ENCODE measurements around the gene GARNL3.

GARNL3 gene

GRCh38 chr9:127316586-127317323 lies 52.2 kb downstream of the GARNL3 start:
- no peak for DNase-seq

DNA sequence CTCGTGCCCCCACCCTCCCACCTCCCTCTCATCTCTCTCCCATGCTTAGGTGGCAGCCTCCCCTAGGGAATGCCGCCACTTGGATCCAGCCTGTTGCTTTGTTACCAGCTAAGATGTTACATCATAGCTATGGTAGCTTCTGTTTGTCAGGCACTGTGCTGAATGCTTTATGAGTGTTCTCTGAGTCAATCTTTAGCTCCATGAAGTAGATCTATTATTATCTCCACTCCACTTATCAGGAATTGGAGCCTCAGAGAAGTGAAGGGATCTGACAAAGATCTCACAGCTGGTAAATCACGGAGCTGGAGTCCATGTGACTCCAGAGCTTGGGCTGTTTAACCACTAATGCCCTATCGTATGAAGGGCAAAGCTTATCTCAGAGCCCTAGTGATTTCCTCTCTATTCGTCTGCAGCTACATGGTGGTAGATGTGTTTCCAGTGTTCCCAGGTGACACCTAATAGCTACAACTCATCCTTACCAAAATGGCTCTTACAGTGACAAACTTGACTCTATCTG lies 54.1 kb downstream of the GARNL3 start:
- no peak for DNase-seq

GRCh38 chr9:127319366-127320114 lies 55.0 kb downstream of the GARNL3 start:
- no peak for DNase-seq

- DNase-seq, result no peak
Measured at GRCh38 chr9:127320115-127320378, 55.5 kb downstream of the GARNL3 start.

DNA sequence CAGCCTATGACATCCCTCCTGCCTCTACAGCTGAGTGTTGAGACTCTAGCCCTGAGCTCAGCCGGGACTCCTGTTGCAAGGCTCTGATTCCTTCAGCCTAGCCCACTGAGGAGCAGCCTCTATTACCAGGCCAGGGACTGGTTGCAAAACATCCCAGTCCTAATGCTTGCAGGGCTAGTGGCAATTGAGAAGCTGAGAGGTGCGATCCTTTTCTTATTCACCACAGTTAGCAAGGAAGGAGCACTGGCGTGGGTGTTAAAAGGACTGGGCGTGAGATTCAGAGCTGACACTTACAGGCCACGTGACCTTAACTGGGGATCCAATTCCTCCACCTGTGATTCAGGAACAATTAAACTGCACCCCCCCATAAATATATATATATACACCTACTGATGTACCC lies 58.8 kb downstream of the GARNL3 start:
- DNase-seq, result no peak

GRCh38 chr9:127330501-127330900 lies 65.9 kb downstream of the GARNL3 start:
- no peak for DNase-seq

DNA sequence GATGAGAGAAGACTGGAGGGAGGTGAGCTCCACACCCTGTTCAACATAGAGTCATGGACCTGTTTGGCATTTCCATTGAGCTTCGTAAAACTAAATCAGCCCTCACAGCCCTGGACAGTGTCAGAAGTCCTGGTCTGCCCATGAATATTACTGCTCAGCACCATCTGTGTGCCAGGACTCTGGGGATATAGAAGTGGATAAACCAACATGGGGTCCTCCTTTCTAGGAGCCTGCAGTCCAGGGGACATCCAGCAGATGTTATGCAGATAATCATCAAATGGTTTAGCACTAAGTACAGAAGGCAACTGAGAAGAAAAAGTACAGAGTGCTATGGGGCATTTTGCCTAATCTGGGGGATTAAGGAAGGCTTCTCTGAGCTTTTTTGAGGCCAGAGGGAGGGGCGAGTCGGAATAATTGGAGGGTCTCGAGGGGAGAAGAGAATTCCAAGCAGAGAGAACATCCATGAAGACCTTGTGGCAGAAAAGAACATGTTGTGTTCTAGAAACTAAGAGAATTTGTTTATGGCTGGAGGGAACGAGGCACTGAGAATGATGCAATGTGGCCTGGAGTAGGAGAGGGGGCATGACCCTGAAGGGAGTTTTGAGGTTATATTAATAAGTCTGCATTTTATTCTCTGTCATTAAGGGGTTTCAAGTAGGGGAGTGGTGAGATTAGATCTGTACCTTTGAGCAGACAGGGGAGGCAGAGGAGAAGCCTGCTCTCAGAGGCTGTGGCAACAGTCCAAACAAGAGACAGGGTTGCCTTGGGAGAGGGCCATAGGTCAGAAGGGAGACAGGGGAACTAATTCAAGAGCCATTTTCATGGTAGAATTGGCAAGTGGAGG lies 68.9 kb downstream of the GARNL3 start:
- no peak for DNase-seq

DNA sequence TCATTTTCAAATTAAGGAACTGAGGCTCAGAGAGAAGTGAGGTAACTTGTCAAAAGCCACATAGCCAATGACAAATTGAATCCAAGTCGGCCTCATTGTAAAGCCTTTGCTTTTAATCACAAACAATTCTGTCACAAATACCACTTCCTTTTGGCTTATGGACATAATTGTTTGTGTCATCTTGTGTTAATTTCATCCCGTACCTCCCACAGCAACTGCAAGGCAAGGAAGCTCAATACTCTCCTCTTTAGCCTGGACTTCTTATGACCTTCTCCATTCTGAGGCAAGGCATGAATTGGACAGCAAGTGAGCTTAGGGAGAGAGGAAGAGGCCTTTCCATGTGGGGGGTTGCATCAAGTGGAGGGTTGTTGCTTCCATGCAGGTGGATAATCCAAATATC lies 70.2 kb downstream of the GARNL3 start:
- no peak for DNase-seq

GRCh38 chr9:127336086-127336485 lies 71.5 kb downstream of the GARNL3 start:
- no peak for DNase-seq

DNA sequence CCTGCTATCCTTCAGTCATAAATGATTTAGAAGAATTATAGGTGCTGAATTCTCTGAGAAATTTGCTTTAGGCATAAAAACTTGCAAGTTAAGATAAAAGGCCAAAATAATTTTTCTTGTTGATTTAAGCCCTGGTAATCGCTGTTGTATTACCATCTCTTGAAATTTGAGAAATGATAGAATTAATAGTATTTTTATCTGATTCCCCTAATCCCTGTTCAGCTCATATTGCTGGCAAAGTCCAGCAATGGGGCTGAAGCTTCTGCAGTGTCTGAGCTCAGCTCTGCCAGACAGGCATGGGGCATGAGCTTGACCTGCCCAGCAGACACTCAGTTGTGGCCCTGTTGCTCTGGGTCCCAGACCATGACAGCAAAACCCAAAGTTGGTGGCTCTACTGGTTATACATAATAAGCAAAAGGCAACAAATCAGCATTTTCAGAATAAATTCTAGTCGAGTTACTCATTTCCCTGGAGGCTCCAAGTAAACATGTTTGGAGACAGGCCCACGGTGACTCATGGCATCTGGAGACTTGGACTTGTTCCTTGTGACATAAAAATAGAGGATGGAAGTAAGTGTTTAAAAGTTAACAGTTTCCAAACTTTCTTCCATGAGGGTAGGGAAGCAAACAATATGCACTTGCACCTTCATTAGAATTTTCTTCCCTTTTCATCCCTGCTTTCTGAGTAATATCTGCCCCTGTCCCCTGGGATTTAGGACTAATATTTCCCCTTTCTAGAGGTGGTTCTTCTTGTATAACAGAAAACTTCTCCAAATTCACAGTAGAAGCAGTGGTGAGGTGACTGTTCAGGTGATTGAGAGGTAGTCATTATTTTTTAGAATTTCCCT lies 72.2 kb downstream of the GARNL3 start:
- DNase-seq, result peak; percentile 81

DNA sequence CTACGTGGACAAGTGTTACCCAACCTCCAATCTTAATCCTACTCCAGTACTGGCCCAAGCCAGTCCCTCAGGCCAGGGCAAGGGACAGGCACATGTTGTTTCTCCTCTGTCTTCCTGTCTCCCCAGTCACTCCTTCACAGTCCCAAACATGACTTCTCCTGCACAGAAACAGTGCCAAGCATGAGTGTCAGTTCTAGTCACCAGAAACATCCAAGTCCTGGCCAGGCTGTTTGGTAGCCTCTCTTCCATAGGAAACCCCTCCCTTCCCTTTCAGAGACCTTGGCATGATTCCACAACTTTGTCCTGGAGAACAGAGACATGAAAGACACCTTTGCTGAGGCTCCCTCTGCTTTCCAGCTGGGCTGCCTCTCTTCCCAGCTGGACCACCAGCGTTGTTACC lies 76.1 kb downstream of the GARNL3 start:
- no peak for DNase-seq

DNA sequence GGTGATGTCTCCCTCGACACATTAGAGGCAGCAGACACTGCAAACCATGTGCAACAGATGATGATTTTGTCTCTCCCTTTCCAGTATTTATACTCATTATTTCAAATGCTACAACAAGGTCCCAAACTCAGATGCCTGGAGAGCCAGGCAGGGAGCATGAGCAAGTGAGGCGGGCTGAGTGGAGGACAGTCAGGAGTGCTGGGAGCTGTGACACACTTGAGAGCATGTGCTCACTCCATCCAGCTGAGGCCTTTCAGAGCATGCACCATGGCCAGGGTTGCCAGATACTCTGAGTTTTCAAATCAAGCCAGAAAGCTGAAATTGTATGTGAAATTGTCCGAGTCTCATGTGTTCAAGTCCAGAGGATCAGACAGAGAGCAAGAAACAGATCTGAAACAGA lies 76.6 kb downstream of the GARNL3 start:
- no peak for DNase-seq

DNA sequence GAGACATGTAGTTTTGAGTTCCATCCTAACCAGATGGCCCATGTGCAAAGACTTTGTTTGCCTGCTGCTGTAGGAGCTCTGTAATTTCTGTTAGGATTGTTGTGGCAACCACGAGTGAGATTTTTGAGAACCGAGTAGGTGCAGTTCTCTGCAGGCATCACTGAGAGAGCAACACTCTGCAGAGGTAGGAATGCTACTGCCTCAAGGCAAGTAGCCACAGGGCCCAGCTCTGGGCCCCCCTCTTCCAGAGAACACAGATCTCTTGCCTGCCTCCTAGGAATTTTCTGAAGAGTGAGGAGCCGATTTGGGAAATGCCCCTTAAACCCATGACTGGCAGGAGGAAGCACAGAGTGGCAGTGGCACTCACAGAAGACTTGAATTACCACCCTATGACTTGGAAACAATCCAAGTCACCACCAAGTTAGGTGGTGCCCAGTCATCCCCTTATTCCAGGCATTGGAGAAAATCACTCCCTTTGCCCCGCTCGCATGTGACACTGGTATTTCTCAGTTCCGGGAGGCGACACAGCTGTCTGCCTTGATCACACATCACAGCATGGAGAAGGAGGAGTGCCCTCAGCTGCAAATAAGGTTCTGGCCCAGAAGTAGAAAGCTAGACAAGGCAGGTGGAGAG lies 79.9 kb downstream of the GARNL3 start:
- no peak for DNase-seq

GRCh38 chr9:127345566-127345965 lies 81.0 kb downstream of the GARNL3 start:
- no peak for DNase-seq

DNA sequence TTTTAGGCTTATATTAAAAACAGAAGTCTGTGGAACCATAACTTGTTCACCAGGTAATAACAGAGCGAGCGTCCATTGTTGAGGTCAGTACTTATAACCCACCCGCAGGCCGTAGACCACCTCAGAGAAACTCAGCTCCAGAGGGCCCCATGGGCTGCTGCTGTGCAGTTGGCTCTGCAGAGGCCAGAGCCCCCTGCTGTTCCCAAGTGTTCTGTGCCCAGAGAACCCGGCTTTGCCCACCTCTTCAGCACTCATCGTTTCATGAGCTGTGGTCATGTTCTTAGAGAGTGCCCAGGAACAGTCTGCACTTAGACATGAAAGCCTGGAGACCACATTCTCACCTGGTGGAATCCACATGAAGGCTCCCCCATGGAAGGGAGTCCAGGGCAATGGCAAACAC lies 82.0 kb downstream of the GARNL3 start:
- no peak for DNase-seq

- peak; percentile 15 for DNase-seq
Measured at GRCh38 chr9:127347831-127348776, 83.5 kb downstream of the GARNL3 start.

DNA sequence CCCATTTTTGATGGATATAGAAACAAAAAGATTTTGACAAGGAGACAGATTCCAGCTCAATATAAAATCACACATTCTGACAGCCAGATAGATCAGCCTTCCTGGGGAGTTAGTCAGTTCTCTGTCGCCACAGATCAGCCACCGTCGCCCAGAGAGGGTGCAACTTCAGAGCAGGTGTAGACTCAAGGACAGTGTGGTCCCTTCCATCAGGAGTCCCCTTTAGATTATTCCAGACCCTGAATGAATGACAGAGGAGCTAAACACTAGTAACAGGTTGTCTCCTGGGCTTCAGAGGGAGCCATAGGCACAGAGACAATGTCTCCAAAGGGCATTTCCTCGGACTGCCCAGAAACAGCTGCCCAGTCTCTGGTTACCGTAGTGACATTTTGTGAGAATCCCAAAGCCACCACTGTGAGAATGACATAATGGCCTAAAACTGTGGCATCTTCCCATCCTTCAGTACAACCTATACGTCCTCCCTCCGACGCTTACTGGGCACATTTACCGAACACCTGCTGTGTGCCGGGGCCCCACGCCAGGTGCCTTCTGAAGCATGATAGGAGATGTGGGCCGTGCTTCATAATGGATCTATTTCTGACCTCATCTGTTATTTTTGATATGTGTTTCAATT lies 85.0 kb downstream of the GARNL3 start:
- no peak for DNase-seq

DNA sequence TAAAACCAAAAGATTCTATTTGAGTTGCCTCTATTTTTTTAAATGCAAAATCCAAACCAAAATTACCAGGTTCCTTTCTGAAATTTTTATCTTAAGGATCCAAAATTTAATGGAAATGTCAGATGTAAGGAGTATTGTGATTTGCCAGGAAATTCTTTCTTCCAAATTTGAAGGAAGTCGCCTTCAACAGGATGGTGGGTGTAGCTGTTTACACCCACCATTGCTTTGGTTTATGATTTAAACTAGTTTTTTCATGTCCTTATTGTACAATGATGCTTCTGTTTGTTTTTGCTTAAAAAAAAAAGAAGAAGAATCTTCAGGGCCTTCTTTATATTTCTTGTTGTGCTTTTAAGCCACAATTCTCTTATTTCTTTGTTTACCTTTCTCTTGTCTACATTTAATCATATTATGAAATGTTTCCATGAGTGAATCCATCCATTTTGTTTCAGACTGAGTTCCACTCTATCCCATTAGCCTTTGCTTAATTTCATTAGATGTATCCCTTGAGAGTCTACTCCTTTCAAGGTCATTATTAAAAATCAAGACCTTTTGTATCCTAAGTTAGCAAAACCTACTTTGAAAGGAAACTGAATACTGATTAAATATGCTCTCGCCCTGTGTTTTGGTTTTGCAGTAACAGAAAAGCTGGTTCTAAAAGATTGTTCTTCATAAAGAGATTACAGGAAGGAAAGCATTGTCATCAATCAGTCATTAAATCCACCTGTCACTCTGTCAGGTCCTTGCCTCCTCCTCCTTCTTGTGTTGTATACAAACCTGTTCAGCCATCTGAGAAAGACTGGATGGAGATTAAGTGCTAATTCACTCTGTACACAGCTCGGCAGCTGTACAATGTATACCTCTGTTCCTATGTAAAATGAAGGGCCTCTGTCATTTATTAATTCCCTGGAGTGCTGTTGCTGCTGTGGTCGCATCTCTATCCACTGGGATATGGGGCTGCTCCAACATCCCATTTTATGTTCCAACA lies 86.9 kb downstream of the GARNL3 start:
- DNase-seq, result no peak

GRCh38 chr9:127353882-127354281 lies 89.3 kb downstream of the GARNL3 start:
- DNase-seq, result no peak
